Smooth muscle cell (in vitro differentiated cells): ENCODE measurements around the gene GNG7. TPM values are rescaled to one million over a fixed set of nuclear protein-coding genes. Genes with fewer than 3 reads are reported as not detected.
"Not testable (repeated sequence)": the region's sequence is repeated elsewhere in the genome, so short reads cannot be mapped to it uniquely, and the experiment has no call there.

Experiments
- DNase-seq: peaks from one replicate; lab custom pipeline; 2025; ENCODE audit not compliant: unreplicated experiment; lab: John Stamatoyannopoulos, UW
- H2AFZ ChIP-seq: fragments of 200-600 bp; sonication (generic); 2 replicates; pipeline ENCODE4 v1.6.0; 2016; ENCODE audit warnings: antibody characterized with exemption, low read depth, mild to moderate bottlenecking
- H3F3A ChIP-seq: fragments of 200-600 bp; sonication (generic); 2 replicates; pipeline ENCODE4 v1.6.0; 2017; ENCODE audit warnings: antibody characterized with exemption, low read depth
- H3K27ac ChIP-seq: fragments of 200-600 bp; sonication (generic); 2 replicates; pipeline ENCODE4 v1.5.1; 2016; ENCODE audit warnings: low read depth, mild to moderate bottlenecking
- H3K27me3 ChIP-seq: fragments of 200-600 bp; sonication (generic); 2 replicates; pipeline ENCODE4 v1.6.1; 2016; ENCODE audit warnings: low read depth, mild to moderate bottlenecking
- H3K36me3 ChIP-seq: fragments of 200-600 bp; sonication (generic); 2 replicates; pipeline ENCODE4 v1.5.1; 2016; ENCODE audit warnings: low read depth
- H3K4me1 ChIP-seq: fragments of 200-600 bp; sonication (generic); 2 replicates; pipeline ENCODE4 v1.5.1; 2016; ENCODE audit warnings: low read depth
- H3K4me2 ChIP-seq: fragments of 200-600 bp; sonication (generic); 2 replicates; pipeline ENCODE4 v1.6.0; 2016; ENCODE audit warnings: mild to moderate bottlenecking
- H3K4me3 ChIP-seq: fragments of 200-600 bp; sonication (generic); 2 replicates; pipeline ENCODE4 v1.5.1; 2016; ENCODE audit warnings: mild to moderate bottlenecking
- H3K79me2 ChIP-seq: fragments of 200-600 bp; sonication (generic); 2 replicates; pipeline ENCODE4 v1.6.0; 2016; ENCODE audit warnings: low read depth, mild to moderate bottlenecking
- H3K9ac ChIP-seq: fragments of 200-600 bp; sonication (generic); 2 replicates; pipeline ENCODE4 v1.6.0; 2016; ENCODE audit warnings: low read depth
- H3K9me3 ChIP-seq: fragments of 200-600 bp; sonication (generic); replicated peaks from 2 replicates; pipeline ENCODE4 v1.5.1; 2016; ENCODE audit warnings: low read depth
- H4K20me1 ChIP-seq: fragments of 200-600 bp; sonication (generic); 2 replicates; pipeline ENCODE4 v1.6.0; 2016; ENCODE audit warnings: low read depth
- CTCF ChIP-seq: fragments of 200-600 bp; sonication (generic); IDR thresholded peaks from 2 replicates; pipeline ENCODE4 v1.5.1; 2017; ENCODE audit warnings: borderline replicate concordance, mild to moderate bottlenecking, antibody characterized with exemption; ENCODE audit not compliant: insufficient read depth, poor library complexity, severe bottlenecking
- WGBS: methylation state at CpG from one replicate; pipeline ENCODE4 v1.1.7; 2016; ENCODE audit warnings: low lambda C conversion rate; 5-methylcytosine and 5-hydroxymethylcytosine counted together
- polyA plus RNA-seq: library from polyadenylated mRNA; unstranded; fragments of >200 nt; fragmentation: Nextera tagmentation; extraction: Ambion mirVana; gene quantifications from 2 replicates; pipeline ENCODE4 v1.2.1, GENCODE V29; 2016
- total RNA-seq: library from RNA; depleted of rRNA; stranded (reverse); fragments of >200 nt; gene quantifications from 2 replicates; pipeline ENCODE4 v1.2.3, GENCODE V29; 2014

GNG7 gene
- total and polyA plus RNA-seq, 2 experiments from 2014 or later: 1.7 to 2.6 TPM

- Histone ChIP-seq H3F3A (peaks cover 12% of the 10 kb centered on the region), H3K27ac (no peak overlapping the region), H3K4me3 (no peak overlapping the region), H2AFZ (no peak overlapping the region), H4K20me1 (no peaks in the 10 kb centered on the region), H3K4me2 (no peak overlapping the region), H3K79me2 (no peaks in the 10 kb centered on the region), H3K36me3 (no peaks in the 10 kb centered on the region), H3K27me3 (no peaks in the 10 kb centered on the region), H3K4me1 (peaks cover 6% of the 10 kb centered on the region), H3K9me3 (no peaks in the 10 kb centered on the region), H3K9ac (no peak overlapping the region)
- no peak for TF ChIP-seq CTCF
- WGBS: 98% methylated on average over 10 of the region's 19 CpGs
- DNase-seq: no peak
Measured at GRCh38 chr19:2574971-2575630, 127.4 kb downstream of the GNG7 start.

- Histone ChIP-seq H3K27ac (no peak overlapping the region), H3K4me1 (peaks cover 6% of the 10 kb centered on the region), H3K27me3 (no peaks in the 10 kb centered on the region), H3K4me2 (no peak overlapping the region), H3K79me2 (no peaks in the 10 kb centered on the region), H4K20me1 (no peaks in the 10 kb centered on the region), H3K9me3 (no peaks in the 10 kb centered on the region), H2AFZ (no peak overlapping the region), H3K4me3 (no peak overlapping the region), H3K36me3 (no peaks in the 10 kb centered on the region), H3F3A (peaks cover 12% of the 10 kb centered on the region), H3K9ac (no peak overlapping the region)
- 98% methylated on average over 14 of the region's 15 CpGs for WGBS
- DNase-seq: no peak
- TF ChIP-seq CTCF: no peak
Measured at GRCh38 chr19:2574478-2574931, 128.0 kb downstream of the GNG7 start.

GRCh38 chr19:2573916-2574315 is 128.6 kb downstream of the GNG7 start:
- Histone ChIP-seq H3K79me2 (no peaks in the 10 kb centered on the region), H2AFZ (no peak overlapping the region), H3K4me1 (peaks cover 6% of the 10 kb centered on the region), H3K4me2 (no peak overlapping the region), H4K20me1 (no peaks in the 10 kb centered on the region), H3K36me3 (no peaks in the 10 kb centered on the region), H3K9me3 (no peaks in the 10 kb centered on the region), H3K27me3 (no peaks in the 10 kb centered on the region), H3F3A (peaks cover 12% of the 10 kb centered on the region), H3K4me3 (no peak overlapping the region), H3K27ac (no peak overlapping the region), H3K9ac (no peak overlapping the region)
- WGBS: 90% methylated on average over 19 of the region's 19 CpGs
- DNase-seq: no peak
- TF ChIP-seq CTCF: no peak

- 82% methylated on average over 12 of the region's 12 CpGs for WGBS
- H3K4me3 ChIP-seq, H3K79me2 ChIP-seq, H3K9me3 ChIP-seq, H3K9ac ChIP-seq, H4K20me1 ChIP-seq, H3F3A ChIP-seq, H3K36me3 ChIP-seq, H3K4me1 ChIP-seq, DNase-seq, H3K4me2 ChIP-seq, H3K27ac ChIP-seq, H2AFZ ChIP-seq, H3K27me3 ChIP-seq: not testable (repeated sequence)
Measured at GRCh38 chr19:2572152-2572551, 130.3 kb downstream of the GNG7 start.
